HepG2 (cell line): ENCODE data around the gene DUS1L. TPM values are rescaled to one million over a fixed set of nuclear protein-coding genes. Genes with fewer than 3 reads are reported as not detected.
A peak's percentile ranks its signal among the peaks of the same experiment; 100 is the strongest.

Source experiments
- GTF2F1 ChIP-seq: fragments of 150-350 bp; IDR thresholded peaks from 2 replicates; pipeline ENCODE4 v1.6.1; 2014; ENCODE audit warnings: low read length
- HDAC1 ChIP-seq: sonication (generic); formaldehyde crosslinking; IDR thresholded peaks from 2 replicates; pipeline ENCODE4 v1.5.1; 2020; ENCODE audit warnings: mild to moderate bottlenecking, missing genetic modification reagents
- IKZF1 ChIP-seq: fragments of 450-650 bp; IDR thresholded peaks from 2 replicates; pipeline ENCODE4 v1.7.1; 2016
- MAX ChIP-seq: IDR thresholded peaks from 2 replicates; pipeline ENCODE4 v1.6.1; 2012; ENCODE audit warnings: inconsistent platforms
- MEIS1 ChIP-seq: sonication (generic); formaldehyde crosslinking; IDR thresholded peaks from 2 replicates; pipeline ENCODE4 v1.9.0; 2021; ENCODE audit warnings: mild to moderate bottlenecking, missing genetic modification reagents, moderate library complexity, borderline replicate concordance
- NAIF1 ChIP-seq: sonication (generic); formaldehyde crosslinking; IDR thresholded peaks from 2 replicates; pipeline ENCODE4 v1.5.0; 2020; ENCODE audit warnings: mild to moderate bottlenecking, missing genetic modification reagents, borderline replicate concordance
- NCOA5 ChIP-seq: sonication (generic); formaldehyde crosslinking; IDR thresholded peaks from 2 replicates; pipeline ENCODE4 v1.4.0; 2020; ENCODE audit warnings: missing genetic modification reagents
- SOX13 ChIP-seq, 3 experiments: fragments of 450-650 bp in 1 of 3; sonication (generic) in 1 of 3; formaldehyde crosslinking in 1 of 3; IDR thresholded peaks in 2 of 3; conservative IDR thresholded peaks in 1 of 3; 2 replicates each; pipeline versions ENCODE4 v1.5.0 to v1.6.1; 2016 to 2020; ENCODE audit warnings: antibody characterized with exemption in 1 of 3, mild to moderate bottlenecking in 1 of 3, missing compliant biosample characterization in 1 of 3, missing genetic modification reagents in 1 of 3, moderate library complexity in 1 of 3
- SYNCRIP ChIP-seq: fragments of 200-400 bp; formaldehyde crosslinking; IDR thresholded peaks from 2 replicates; pipeline ENCODE4 v1.6.1; 2018; ENCODE audit warnings: mild to moderate bottlenecking, low read depth, low read length; ENCODE audit not compliant: insufficient read depth
- TEAD3 ChIP-seq: optimal IDR thresholded peaks from 2 replicates; pipeline ENCODE3; 2016; ENCODE audit warnings: borderline replicate concordance
- TEF ChIP-seq: sonication (generic); formaldehyde crosslinking; IDR thresholded peaks from 2 replicates; pipeline ENCODE4 v1.5.0; 2020; ENCODE audit warnings: missing genetic modification reagents
- TOPORS ChIP-seq: sonication (generic); formaldehyde crosslinking; IDR thresholded peaks from 2 replicates; pipeline ENCODE4 v1.8.0; 2023; ENCODE audit warnings: mild to moderate bottlenecking, missing genetic modification reagents
- ZBTB14 ChIP-seq: sonication (generic); formaldehyde crosslinking; IDR thresholded peaks from 2 replicates; pipeline ENCODE4 v1.4.0; 2020; ENCODE audit warnings: missing genetic modification reagents
- ZNF138 ChIP-seq: sonication (generic); formaldehyde crosslinking; IDR thresholded peaks from 2 replicates; pipeline ENCODE4 v1.5.0; 2020; ENCODE audit warnings: mild to moderate bottlenecking, low read depth, missing genetic modification reagents
- ZNF331 ChIP-seq: sonication (generic); formaldehyde crosslinking; IDR thresholded peaks from 2 replicates; pipeline ENCODE4 v1.4.0; 2020; ENCODE audit warnings: missing genetic modification reagents
- ZNF678 ChIP-seq: sonication (generic); formaldehyde crosslinking; IDR thresholded peaks from 2 replicates; pipeline ENCODE4 v1.4.0; 2020; ENCODE audit warnings: mild to moderate bottlenecking, missing genetic modification reagents
- polyA plus RNA-seq, 8 experiments: library from polyadenylated mRNA; depleted of rRNA in 3 of 8; stranded (reverse) in 7 of 8; unstranded in 1 of 8; fragments of >200 nt; fragmentation: Illumina TruSeq in 4 of 8; extraction: Trizol in 4 of 8; gene quantifications; 2 replicates each; pipeline versions ENCODE4 v1.2.1 to v1.2.3, GENCODE V29; 2011 to 2016; ENCODE audit warnings: low read depth in 4 of 8, missing spikeins in 1 of 8, mixed read lengths in 1 of 8; ENCODE audit not compliant: insufficient read depth in 1 of 8
- total RNA-seq, 5 experiments: library from RNA; depleted of rRNA; stranded (reverse); fragments of >200 nt; fragmentation: Illumina TruSeq; extraction: Trizol; gene quantifications; 2 replicates each; pipeline ENCODE4 v1.2.3, GENCODE V29; 2016; ENCODE audit warnings: low read depth in 1 of 5
- TF ChIP-seq, protein P1 (sequence below): IDR thresholded peaks from 2 replicates; pipeline ENCODE4 v1.6.1; 2016; ENCODE audit warnings: missing biosample characterization, missing genetic modification reagents, low read depth
- TF ChIP-seq, protein P2 (sequence below): sonication (generic); formaldehyde crosslinking; IDR thresholded peaks from 2 replicates; pipeline ENCODE4 v1.4.0; 2020; ENCODE audit warnings: mild to moderate bottlenecking, missing genetic modification reagents
- TF ChIP-seq, protein P3 (sequence below): sonication (generic); formaldehyde crosslinking; IDR thresholded peaks from 2 replicates; pipeline ENCODE4 v1.4.0; 2020; ENCODE audit warnings: mild to moderate bottlenecking, missing genetic modification reagents
- TF ChIP-seq, protein P4 (sequence below): sonication (generic); formaldehyde crosslinking; IDR thresholded peaks from 2 replicates; pipeline ENCODE4 v1.5.1; 2020; ENCODE audit warnings: mild to moderate bottlenecking, missing genetic modification reagents, borderline replicate concordance

Gene DUS1L
- total and polyA plus RNA-seq, 2 of the 13 experiments (the other 11 are each of a cell fraction or from before 2014, with no cell fraction given): 81.0 to 109 TPM

GRCh38 chr17:82106688-82107305 lies 41.2 kb upstream of the DUS1L start (continued):
- no peak for TF ChIP-seq MEIS1 (CRISPR knock-in tag)
- TF ChIP-seq, protein P1, sequence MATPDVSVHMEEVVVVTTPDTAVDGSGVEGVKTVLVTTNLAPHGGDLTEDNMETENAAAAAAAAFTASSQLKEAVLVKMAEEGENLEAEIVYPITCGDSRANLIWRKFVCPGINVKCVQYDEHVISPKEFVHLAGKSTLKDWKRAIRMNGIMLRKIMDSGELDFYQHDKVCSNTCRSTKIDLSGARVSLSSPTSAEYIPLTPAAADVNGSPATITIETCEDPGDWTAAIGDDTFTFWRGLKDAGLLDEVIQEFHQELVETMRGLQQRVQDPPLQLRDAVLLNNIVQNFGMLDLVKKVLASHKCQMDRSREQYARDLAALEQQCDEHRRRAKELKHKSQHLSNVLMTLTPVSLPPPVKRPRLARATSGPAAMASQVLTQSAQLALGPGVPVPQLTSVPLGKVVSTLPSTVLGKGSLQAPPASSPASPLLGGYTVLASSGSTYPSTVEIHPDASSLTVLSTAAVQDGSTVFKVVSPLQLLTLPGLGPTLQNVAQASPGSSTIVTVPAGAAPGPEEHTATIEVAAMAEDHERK: no peak
- no peak for TF ChIP-seq TEF
- no peak for TF ChIP-seq MAX
- TF ChIP-seq, protein P2, sequence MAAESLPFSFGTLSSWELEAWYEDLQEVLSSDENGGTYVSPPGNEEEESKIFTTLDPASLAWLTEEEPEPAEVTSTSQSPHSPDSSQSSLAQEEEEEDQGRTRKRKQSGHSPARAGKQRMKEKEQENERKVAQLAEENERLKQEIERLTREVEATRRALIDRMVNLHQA: no peak
- peak; percentile 20 for TF ChIP-seq TEAD3 (CRISPR knock-in tag)
- TF ChIP-seq, protein P3, sequence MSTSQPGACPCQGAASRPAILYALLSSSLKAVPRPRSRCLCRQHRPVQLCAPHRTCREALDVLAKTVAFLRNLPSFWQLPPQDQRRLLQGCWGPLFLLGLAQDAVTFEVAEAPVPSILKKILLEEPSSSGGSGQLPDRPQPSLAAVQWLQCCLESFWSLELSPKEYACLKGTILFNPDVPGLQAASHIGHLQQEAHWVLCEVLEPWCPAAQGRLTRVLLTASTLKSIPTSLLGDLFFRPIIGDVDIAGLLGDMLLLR: no peak
- no peak for TF ChIP-seq NCOA5 (CRISPR knock-in tag)
- no peak for TF ChIP-seq ZNF138
- TF ChIP-seq ZNF678: 0 out of 2 replicates have a peak, but pooled peaks have one; percentile 4
- TF ChIP-seq GTF2F1: no peak
- no peak for TF ChIP-seq NAIF1 (CRISPR knock-in tag)
- TF ChIP-seq IKZF1: no peak
- TF ChIP-seq ZNF331 (CRISPR knock-in tag): no peak
- TF ChIP-seq SOX13 (IDR thresholded peaks at IDR 0.05): no peak
- TF ChIP-seq SOX13 (CRISPR knock-in tag; conservative IDR thresholded peaks at IDR 0.05 in 1 of 2, IDR thresholded peaks at IDR 0.05 in 1 of 2): no peak; a peak in 1 of 4 replicates
- no peak for TF ChIP-seq ZBTB14 (CRISPR knock-in tag)
- no peak for TF ChIP-seq TOPORS
- TF ChIP-seq, protein P4, sequence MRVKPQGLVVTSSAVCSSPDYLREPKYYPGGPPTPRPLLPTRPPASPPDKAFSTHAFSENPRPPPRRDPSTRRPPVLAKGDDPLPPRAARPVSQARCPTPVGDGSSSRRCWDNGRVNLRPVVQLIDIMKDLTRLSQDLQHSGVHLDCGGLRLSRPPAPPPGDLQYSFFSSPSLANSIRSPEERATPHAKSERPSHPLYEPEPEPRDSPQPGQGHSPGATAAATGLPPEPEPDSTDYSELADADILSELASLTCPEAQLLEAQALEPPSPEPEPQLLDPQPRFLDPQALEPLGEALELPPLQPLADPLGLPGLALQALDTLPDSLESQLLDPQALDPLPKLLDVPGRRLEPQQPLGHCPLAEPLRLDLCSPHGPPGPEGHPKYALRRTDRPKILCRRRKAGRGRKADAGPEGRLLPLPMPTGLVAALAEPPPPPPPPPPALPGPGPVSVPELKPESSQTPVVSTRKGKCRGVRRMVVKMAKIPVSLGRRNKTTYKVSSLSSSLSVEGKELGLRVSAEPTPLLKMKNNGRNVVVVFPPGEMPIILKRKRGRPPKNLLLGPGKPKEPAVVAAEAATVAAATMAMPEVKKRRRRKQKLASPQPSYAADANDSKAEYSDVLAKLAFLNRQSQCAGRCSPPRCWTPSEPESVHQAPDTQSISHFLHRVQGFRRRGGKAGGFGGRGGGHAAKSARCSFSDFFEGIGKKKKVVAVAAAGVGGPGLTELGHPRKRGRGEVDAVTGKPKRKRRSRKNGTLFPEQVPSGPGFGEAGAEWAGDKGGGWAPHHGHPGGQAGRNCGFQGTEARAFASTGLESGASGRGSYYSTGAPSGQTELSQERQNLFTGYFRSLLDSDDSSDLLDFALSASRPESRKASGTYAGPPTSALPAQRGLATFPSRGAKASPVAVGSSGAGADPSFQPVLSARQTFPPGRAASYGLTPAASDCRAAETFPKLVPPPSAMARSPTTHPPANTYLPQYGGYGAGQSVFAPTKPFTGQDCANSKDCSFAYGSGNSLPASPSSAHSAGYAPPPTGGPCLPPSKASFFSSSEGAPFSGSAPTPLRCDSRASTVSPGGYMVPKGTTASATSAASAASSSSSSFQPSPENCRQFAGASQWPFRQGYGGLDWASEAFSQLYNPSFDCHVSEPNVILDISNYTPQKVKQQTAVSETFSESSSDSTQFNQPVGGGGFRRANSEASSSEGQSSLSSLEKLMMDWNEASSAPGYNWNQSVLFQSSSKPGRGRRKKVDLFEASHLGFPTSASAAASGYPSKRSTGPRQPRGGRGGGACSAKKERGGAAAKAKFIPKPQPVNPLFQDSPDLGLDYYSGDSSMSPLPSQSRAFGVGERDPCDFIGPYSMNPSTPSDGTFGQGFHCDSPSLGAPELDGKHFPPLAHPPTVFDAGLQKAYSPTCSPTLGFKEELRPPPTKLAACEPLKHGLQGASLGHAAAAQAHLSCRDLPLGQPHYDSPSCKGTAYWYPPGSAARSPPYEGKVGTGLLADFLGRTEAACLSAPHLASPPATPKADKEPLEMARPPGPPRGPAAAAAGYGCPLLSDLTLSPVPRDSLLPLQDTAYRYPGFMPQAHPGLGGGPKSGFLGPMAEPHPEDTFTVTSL (CRISPR knock-in tag): no peak
- TF ChIP-seq SYNCRIP: no peak
- TF ChIP-seq HDAC1 (CRISPR knock-in tag): no peak
